Measurements from ENCODE around the gene TAS1R1. TPM values are rescaled to one million over a fixed set of nuclear protein-coding genes. Genes with fewer than 3 reads are reported as not detected.

The TAS1R1 gene
- total and polyA plus RNA-seq, 10 of the 15 experiments (the other 5 are each of a cell fraction or from before 2014, with no cell fraction given) = 0.03 to 0.06 (median 0.04) TPM; not detected in 7

DNA sequence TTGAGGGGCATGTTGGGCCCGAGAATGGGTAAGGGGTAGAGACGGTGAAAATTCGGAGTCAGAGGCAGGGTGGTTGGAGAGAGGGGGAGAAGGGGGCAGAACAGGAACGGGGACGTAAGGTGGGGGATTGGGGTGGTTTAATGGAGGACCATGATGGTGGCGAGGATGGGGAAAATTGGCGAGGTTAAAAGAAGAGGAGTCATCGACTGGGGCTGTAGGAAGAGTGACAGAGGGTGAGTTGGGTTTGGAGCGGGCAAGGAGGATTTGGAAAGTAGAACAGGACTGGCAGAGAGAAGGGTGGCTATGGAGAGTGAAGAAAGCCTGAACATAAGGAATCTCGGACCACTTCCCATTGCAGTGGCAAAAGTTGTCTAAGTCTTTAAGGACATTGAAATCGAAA is 13.9 kb downstream of the TAS1R1 start (continued):
- TF ChIP-seq FOXK2 (IDR thresholded peaks at IDR 0.05) = no peak

DNA sequence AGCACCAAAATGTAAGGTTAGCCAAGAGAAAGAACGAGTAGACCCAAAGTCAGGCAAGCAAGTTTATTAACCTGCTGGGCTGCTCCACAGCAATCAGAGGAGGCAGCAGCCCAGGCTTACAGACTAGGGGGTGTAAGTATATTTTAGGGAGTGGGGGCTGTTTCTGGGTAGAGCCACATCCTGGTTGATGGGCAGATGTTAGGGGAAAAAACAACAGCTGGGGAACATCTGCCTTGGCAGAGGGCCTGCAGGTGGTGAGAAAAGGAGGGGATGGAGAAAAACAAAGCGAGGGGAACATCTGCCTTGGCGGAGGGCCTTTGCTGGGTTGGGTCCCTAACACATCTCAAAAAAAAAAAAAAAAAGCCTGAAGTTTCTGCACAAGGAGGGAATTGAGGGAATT is 15.0 kb downstream of the TAS1R1 start:
- ChIA-PET POLR2A (no interaction called here), SMC1A (ENCODE audit: uncharacterized antibody, unreplicated experiment) (no interaction called here), CTCF (interaction anchor here (0.6 kb wide), 1 partner anchor 15 kb away, joined by 3 read pairs; the partner anchor contains the start of gene NOL9), RAD21 (ENCODE audit: unreplicated experiment) (no interaction called here)
- Histone ChIP-seq H3K79me2 (ENCODE audit: control insufficient read depth, insufficient read depth, low read length) (no peaks in the 10 kb centered on the region), H3K36me3 (ENCODE audit: control insufficient read depth in 2 of 2, insufficient read depth in 2 of 2, low read length in 1 of 2) (no peaks in the 10 kb centered on the region), H4K20me1 (ENCODE audit: control insufficient read depth, insufficient read depth) (no peaks in the 10 kb centered on the region), H3K27me3 (replicated peaks in 1 of 2; ENCODE audit: control insufficient read depth in 2 of 2, insufficient read depth in 2 of 2, low read length in 1 of 2) (no peaks in the 10 kb centered on the region; a peak in 1 of 4 replicates), H3K9ac (ENCODE audit: control insufficient read depth, insufficient read depth, low read length) (no peak overlapping the region), H3K9me3 (replicated peaks; ENCODE audit: control insufficient read depth, insufficient read depth, low read length) (no peaks in the 10 kb centered on the region; the same call in 1 of the 3 replicates), H3K4me1 (ENCODE audit: control insufficient read depth, insufficient read depth, low read length) (no peaks in the 10 kb centered on the region), H2AFZ (ENCODE audit: control insufficient read depth, low read depth, low read length) (no peak overlapping the region), H3K4me2 (ENCODE audit: control insufficient read depth, insufficient read depth) (no peak overlapping the region), H3K27ac (ENCODE audit: control insufficient read depth, insufficient read depth) (no peak overlapping the region), H3K4me3 (no peak overlapping the region)
- no TSS peak for BruUV-seq (replicated peaks)
- intact Hi-C loops (cut with micrococcal nuclease; ENCODE audit: unreplicated experiment) = no loop called here
- DNase-seq (ENCODE audit: low read depth, low spot score) (no peak), FAIRE-seq (no peak), ATAC-seq (no peak)
- in situ Hi-C loops (cut with MboI) = no loop called here
- 0% methylated on average over 3 of the region's 3 CpGs for WGBS (ENCODE audit: insufficient coverage, insufficient replicate concordance, low lambda C conversion rate, missing lambda C conversion rate)
- TF ChIP-seq MEF2A (IDR thresholded peaks at IDR 0.05; ENCODE audit: insufficient read depth, low read depth, low read length) (no peak), JUNB (IDR thresholded peaks at IDR 0.05) (no peak), YY1 (IDR thresholded peaks at IDR 0.05; ENCODE audit: low read depth, low read length) (no peak), RCOR1 (conservative IDR thresholded peaks at IDR 0.05; ENCODE audit: low read depth, low read length) (no peak), ATF7 (IDR thresholded peaks at IDR 0.05; ENCODE audit: low read depth) (no peak), SMAD5 (IDR thresholded peaks at IDR 0.05; ENCODE audit: low read depth) (no peak), NBN (IDR thresholded peaks at IDR 0.05) (no peak), ZNF24 (IDR thresholded peaks at IDR 0.05) (no peak), MEF2B (IDR thresholded peaks at IDR 0.05; ENCODE audit: partially characterized antibody, poor library complexity, severe bottlenecking) (no peak), SMARCA5 (IDR thresholded peaks at IDR 0.05) (no peak), RBBP5 (conservative IDR thresholded peaks at IDR 0.05) (no peak), TCF12 (IDR thresholded peaks at IDR 0.05; ENCODE audit: low read depth, low read length) (no peak), SIX5 (IDR thresholded peaks at IDR 0.05; ENCODE audit: low read depth, low read length, severe bottlenecking) (no peak), SMAD1 (IDR thresholded peaks at IDR 0.05; ENCODE audit: low read depth, partially characterized antibody) (no peak), POLR2AphosphoS2 (IDR thresholded peaks at IDR 0.05; ENCODE audit: low read depth, low read length) (no peak)
- TF ChIP-seq, protein P1, sequence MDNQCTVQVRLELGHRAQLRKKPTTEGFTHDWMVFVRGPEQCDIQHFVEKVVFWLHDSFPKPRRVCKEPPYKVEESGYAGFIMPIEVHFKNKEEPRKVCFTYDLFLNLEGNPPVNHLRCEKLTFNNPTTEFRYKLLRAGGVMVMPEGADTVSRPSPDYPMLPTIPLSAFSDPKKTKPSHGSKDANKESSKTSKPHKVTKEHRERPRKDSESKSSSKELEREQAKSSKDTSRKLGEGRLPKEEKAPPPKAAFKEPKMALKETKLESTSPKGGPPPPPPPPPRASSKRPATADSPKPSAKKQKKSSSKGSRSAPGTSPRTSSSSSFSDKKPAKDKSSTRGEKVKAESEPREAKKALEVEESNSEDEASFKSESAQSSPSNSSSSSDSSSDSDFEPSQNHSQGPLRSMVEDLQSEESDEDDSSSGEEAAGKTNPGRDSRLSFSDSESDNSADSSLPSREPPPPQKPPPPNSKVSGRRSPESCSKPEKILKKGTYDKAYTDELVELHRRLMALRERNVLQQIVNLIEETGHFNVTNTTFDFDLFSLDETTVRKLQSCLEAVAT (IDR thresholded peaks at IDR 0.05) = no peak
- TF ChIP-seq, protein P2, sequence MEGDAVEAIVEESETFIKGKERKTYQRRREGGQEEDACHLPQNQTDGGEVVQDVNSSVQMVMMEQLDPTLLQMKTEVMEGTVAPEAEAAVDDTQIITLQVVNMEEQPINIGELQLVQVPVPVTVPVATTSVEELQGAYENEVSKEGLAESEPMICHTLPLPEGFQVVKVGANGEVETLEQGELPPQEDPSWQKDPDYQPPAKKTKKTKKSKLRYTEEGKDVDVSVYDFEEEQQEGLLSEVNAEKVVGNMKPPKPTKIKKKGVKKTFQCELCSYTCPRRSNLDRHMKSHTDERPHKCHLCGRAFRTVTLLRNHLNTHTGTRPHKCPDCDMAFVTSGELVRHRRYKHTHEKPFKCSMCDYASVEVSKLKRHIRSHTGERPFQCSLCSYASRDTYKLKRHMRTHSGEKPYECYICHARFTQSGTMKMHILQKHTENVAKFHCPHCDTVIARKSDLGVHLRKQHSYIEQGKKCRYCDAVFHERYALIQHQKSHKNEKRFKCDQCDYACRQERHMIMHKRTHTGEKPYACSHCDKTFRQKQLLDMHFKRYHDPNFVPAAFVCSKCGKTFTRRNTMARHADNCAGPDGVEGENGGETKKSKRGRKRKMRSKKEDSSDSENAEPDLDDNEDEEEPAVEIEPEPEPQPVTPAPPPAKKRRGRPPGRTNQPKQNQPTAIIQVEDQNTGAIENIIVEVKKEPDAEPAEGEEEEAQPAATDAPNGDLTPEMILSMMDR (IDR thresholded peaks at IDR 0.05 in 2 of 3, conservative IDR thresholded peaks at IDR 0.05 in 1 of 3; ENCODE audit: control insufficient read depth in 2 of 3, extremely low read depth in 1 of 3, insufficient read depth in 1 of 3, low read depth in 3 of 3, low read length in 3 of 3) = no peak
- TF ChIP-seq, protein P3, sequence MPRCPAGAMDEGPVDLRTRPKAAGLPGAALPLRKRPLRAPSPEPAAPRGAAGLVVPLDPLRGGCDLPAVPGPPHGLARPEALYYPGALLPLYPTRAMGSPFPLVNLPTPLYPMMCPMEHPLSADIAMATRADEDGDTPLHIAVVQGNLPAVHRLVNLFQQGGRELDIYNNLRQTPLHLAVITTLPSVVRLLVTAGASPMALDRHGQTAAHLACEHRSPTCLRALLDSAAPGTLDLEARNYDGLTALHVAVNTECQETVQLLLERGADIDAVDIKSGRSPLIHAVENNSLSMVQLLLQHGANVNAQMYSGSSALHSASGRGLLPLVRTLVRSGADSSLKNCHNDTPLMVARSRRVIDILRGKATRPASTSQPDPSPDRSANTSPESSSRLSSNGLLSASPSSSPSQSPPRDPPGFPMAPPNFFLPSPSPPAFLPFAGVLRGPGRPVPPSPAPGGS (IDR thresholded peaks at IDR 0.05; ENCODE audit: borderline replicate concordance, insufficient read depth, low read depth, low read length, poor library complexity, severe bottlenecking) = no peak
- TF ChIP-seq, protein P4, sequence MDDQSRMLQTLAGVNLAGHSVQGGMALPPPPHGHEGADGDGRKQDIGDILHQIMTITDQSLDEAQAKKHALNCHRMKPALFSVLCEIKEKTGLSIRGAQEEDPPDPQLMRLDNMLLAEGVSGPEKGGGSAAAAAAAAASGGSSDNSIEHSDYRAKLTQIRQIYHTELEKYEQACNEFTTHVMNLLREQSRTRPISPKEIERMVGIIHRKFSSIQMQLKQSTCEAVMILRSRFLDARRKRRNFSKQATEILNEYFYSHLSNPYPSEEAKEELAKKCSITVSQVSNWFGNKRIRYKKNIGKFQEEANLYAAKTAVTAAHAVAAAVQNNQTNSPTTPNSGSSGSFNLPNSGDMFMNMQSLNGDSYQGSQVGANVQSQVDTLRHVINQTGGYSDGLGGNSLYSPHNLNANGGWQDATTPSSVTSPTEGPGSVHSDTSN (IDR thresholded peaks at IDR 0.05; ENCODE audit: insufficient replicate concordance, low read depth, low read length) = no peak

Data from GM12878 (cell line).